Skeletal muscle tissue (tissue), 4 donors: ENCODE results near the gene CCL14. TPM values are rescaled to one million over a fixed set of nuclear protein-coding genes. Genes with fewer than 3 reads are reported as not detected.
"Not testable (repeated sequence)": the region's sequence is repeated elsewhere in the genome, so short reads cannot be mapped to it uniquely, and the experiment has no call there.

Source experiments
- H3K27ac ChIP-seq: one replicate; pipeline ENCODE4 v1.7.0; 2013; ENCODE audit warnings: mild to moderate bottlenecking, low read depth, low read length, inconsistent platforms
- H3K27me3 ChIP-seq, 3 donors: one replicate each; pipeline ENCODE4 v1.7.0; 2013; ENCODE audit warnings: low read length in 3 of 3; ENCODE audit not compliant: control insufficient read depth in 3 of 3, insufficient read depth in 3 of 3
- H3K36me3 ChIP-seq, 3 donors: one replicate each; pipeline ENCODE4 v1.7.0; 2013; ENCODE audit warnings: low read length in 3 of 3; ENCODE audit not compliant: control insufficient read depth in 3 of 3, insufficient read depth in 3 of 3
- H3K4me1 ChIP-seq, 3 donors: one replicate each; pipeline ENCODE4 v1.7.0; 2013; ENCODE audit warnings: low read length in 3 of 3, mild to moderate bottlenecking in 3 of 3; ENCODE audit not compliant: control insufficient read depth in 3 of 3, insufficient read depth in 3 of 3
- H3K4me3 ChIP-seq, 3 donors: one replicate each; pipeline ENCODE4 v1.7.0; 2013; ENCODE audit warnings: low read length in 3 of 3
- H3K9ac ChIP-seq, 3 donors: one replicate each; pipeline ENCODE4 v1.7.0; 2013; ENCODE audit warnings: low read length in 3 of 3, mild to moderate bottlenecking in 3 of 3, moderate library complexity in 2 of 3, low read depth in 1 of 3
- H3K9me3 ChIP-seq, 3 donors: one replicate each; pipeline ENCODE4 v1.7.0; 2013; ENCODE audit warnings: low read length in 3 of 3; ENCODE audit not compliant: control insufficient read depth in 3 of 3
- total RNA-seq: library from RNA; depleted of rRNA; stranded (reverse); fragments of >200 nt; gene quantifications from one replicate; pipeline ENCODE4 v1.2.3, GENCODE V29; 2014
- donor health status: Osteomylitis.

Gene CCL14
- total RNA-seq, 1 donor from 2014 or later: 1.6 TPM

- Histone ChIP-seq H3K9me3 (no peaks in the 10 kb centered on the region), H3K4me3 (no peak overlapping the region), H3K27me3 (peaks cover 0 to 8% (median 0%) of the 10 kb centered on the region in 3 donors), H3K4me1 (no peaks in the 10 kb centered on the region), H3K36me3 (no peaks in the 10 kb centered on the region), H3K9ac (no peak overlapping the region), H3K27ac (no peak overlapping the region)
These were observed 11.6 kb upstream of the CCL14 start for GRCh38 chr17:35998018-35998545.

- not testable (repeated sequence) for H3K9me3 ChIP-seq, H3K4me1 ChIP-seq, H3K27me3 ChIP-seq, H3K36me3 ChIP-seq, H3K4me3 ChIP-seq, H3K9ac ChIP-seq, H3K27ac ChIP-seq
These were observed 8.8 kb upstream of the CCL14 start for GRCh38 chr17:35995346-35995745.

GRCh38 chr17:35991075-35991474, 4.5 kb upstream of the CCL14 start:
- no peak overlapping the region for H3K27ac ChIP-seq
- no peak overlapping the region for H3K4me3 ChIP-seq
- H3K9me3 ChIP-seq: no peaks in the 10 kb centered on the region
- H3K9ac ChIP-seq: no peak overlapping the region
- H3K36me3 ChIP-seq: no peaks in the 10 kb centered on the region
- peaks cover 3 to 8% (median 3%) of the 10 kb centered on the region in 3 donors for H3K4me1 ChIP-seq
- H3K27me3 ChIP-seq: no peaks in the 10 kb centered on the region

- peaks cover 0 to 6% (median 0%) of the 10 kb centered on the region in 3 donors for H3K27me3 ChIP-seq
- H3K4me1 ChIP-seq: peaks cover 3 to 8% (median 6%) of the 10 kb centered on the region in 3 donors
- no peak overlapping the region for H3K9ac ChIP-seq
- H3K27ac ChIP-seq: no peak overlapping the region
- no peaks in the 10 kb centered on the region for H3K9me3 ChIP-seq
- H3K36me3 ChIP-seq: no peaks in the 10 kb centered on the region
- H3K4me3 ChIP-seq: no peak overlapping the region
These were observed 1.6 kb upstream of the CCL14 start for GRCh38 chr17:35988164-35988563.

GRCh38 chr17:35984140-35984539, 2.4 kb downstream of the CCL14 start:
- no peak overlapping the region for H3K9ac ChIP-seq
- H3K4me3 ChIP-seq: peak overlapping the region in 1 of 3 donors; percentile 38
- H3K27me3 ChIP-seq: peaks cover 0 to 6% (median 0%) of the 10 kb centered on the region in 3 donors
- H3K36me3 ChIP-seq: no peaks in the 10 kb centered on the region
- H3K27ac ChIP-seq: no peak overlapping the region
- no peaks in the 10 kb centered on the region for H3K9me3 ChIP-seq
- peaks cover 3 to 8% (median 6%) of the 10 kb centered on the region in 3 donors for H3K4me1 ChIP-seq

- Histone ChIP-seq H3K9me3 (no peaks in the 10 kb centered on the region), H3K27me3 (peaks cover 0 to 6% (median 5%) of the 10 kb centered on the region in 3 donors), H3K9ac (no peak overlapping the region), H3K4me3 (no peak overlapping the region), H3K27ac (no peak overlapping the region), H3K36me3 (no peaks in the 10 kb centered on the region), H3K4me1 (peaks cover 3 to 6% (median 4%) of the 10 kb centered on the region in 3 donors)
These were observed 3.9 kb downstream of the CCL14 start for GRCh38 chr17:35982409-35983191.

GRCh38 chr17:35981908-35982330, 4.6 kb downstream of the CCL14 start:
- no peak overlapping the region for H3K9ac ChIP-seq
- H3K4me1 ChIP-seq: peaks cover 0 to 3% (median 3%) of the 10 kb centered on the region in 3 donors
- peaks cover 0 to 6% (median 5%) of the 10 kb centered on the region in 3 donors for H3K27me3 ChIP-seq
- no peaks in the 10 kb centered on the region for H3K9me3 ChIP-seq
- no peak overlapping the region for H3K4me3 ChIP-seq
- no peaks in the 10 kb centered on the region for H3K36me3 ChIP-seq
- H3K27ac ChIP-seq: no peak overlapping the region

GRCh38 chr17:35981246-35981645, 5.3 kb downstream of the CCL14 start, which contains the start of gene CCL16:
Gene CCL16, minus strand, starts transcription at chr17:35981497. Its CDS starts 77 bp downstream, at chr17:35981420.
- Histone ChIP-seq H3K4me1 (peaks cover 0 to 3% (median 0%) of the 10 kb centered on the region in 3 donors), H3K9me3 (no peaks in the 10 kb centered on the region), H3K9ac (no peak within 1 kb of the TSS), H3K36me3 (no peaks in the 10 kb centered on the region), H3K27me3 (peaks cover 0 to 6% (median 5%) of the 10 kb centered on the region in 3 donors), H3K4me3 (no peak within 1 kb of the TSS), H3K27ac (no peak within 1 kb of the TSS)

GRCh38 chr17:35978346-35978745, 8.2 kb downstream of the CCL14 start:
- Histone ChIP-seq H3K4me3 (no peak overlapping the region), H3K27me3 (peaks cover 0 to 5% (median 0%) of the 10 kb centered on the region in 3 donors), H3K9ac (no peak overlapping the region), H3K4me1 (peaks cover 0 to 6% (median 0%) of the 10 kb centered on the region in 3 donors), H3K9me3 (no peaks in the 10 kb centered on the region), H3K36me3 (no peaks in the 10 kb centered on the region), H3K27ac (no peak overlapping the region)

- no peak overlapping the region for H3K27ac ChIP-seq
- no peaks in the 10 kb centered on the region for H3K36me3 ChIP-seq
- H3K9me3 ChIP-seq: no peaks in the 10 kb centered on the region
- peaks cover 0 to 5% (median 0%) of the 10 kb centered on the region in 3 donors for H3K27me3 ChIP-seq
- peaks cover 0 to 10% (median 3%) of the 10 kb centered on the region in 3 donors for H3K4me1 ChIP-seq
- no peak overlapping the region for H3K4me3 ChIP-seq
- no peak overlapping the region for H3K9ac ChIP-seq
These were observed 9.0 kb downstream of the CCL14 start for GRCh38 chr17:35977509-35977908.
